SKM-1 (cell line): ENCODE data around the gene FAM20C.

Source experiments
- DNase-seq: peaks from one replicate; lab custom pipeline; 2025; ENCODE audit not compliant: unreplicated experiment; lab: John Stamatoyannopoulos, UW

FAM20C gene

DNA sequence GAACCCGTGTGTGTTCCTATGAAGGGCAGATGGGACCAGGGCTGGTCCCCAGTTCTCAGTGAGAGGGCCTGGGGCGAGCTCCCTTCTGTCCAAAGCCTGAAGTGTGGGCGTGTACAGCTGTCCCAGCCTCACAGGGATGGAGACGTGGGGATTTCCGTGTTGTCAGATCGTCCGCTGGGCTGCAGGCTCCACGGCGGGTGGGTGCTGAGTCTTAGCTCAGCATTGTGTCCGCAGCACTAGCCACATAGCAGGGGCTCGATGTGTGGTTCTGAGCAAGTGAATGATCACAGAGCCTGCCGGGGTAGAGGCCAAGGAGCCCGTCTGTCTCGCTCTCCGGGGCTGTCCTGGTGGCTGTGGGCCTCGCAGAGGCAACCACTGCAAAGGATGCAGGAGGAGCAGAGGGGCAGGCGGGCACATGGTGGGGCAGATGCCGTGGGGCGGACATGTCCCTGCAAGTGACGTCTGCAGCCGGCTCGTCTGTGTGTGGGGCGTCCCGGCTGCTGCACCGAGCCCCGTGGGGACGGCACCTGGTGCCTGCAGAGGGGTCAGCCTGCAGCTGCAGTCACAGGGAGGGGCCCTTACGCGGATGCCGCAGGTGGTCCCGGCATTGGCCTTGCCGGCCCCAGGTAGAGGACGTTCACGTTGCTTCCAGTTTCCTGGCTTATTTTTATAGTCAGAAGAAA is 30.9 kb downstream of the FAM20C start:
- no peak for DNase-seq

GRCh38 chr7:223861-224260 is 31.5 kb downstream of the FAM20C start:
- no peak for DNase-seq

DNA sequence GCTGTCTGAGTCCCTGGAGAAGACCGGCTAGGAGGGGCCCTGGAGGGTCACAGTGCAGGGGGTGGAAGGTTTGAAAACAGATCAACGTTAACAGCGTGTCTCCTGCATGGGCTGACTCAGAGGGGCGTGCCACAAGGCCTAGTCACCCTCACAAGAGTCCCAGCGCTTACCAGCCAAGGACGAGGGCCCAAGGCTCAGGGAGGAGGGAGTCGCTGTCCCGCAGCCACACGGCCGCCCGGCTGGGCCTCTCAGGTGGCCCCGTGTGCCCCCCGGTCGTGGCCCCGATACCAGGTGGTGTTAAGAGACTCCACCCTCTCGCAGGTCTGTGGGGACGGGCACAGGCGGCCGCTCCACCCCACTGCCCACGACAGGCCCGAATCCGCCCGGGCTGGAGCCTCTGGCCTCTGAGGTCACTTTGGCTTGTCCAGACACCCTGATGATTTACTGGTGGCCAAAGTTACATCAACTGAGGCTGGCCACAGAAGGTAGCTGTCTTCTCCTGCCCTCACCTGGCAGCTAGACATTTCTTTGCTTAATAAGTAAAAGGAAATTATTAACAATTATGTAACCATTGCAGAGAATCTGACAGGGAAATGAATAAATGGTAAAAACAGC is 34.0 kb downstream of the FAM20C start:
- DNase-seq: no peak

GRCh38 chr7:227926-228325 is 35.6 kb downstream of the FAM20C start:
- DNase-seq: no peak

DNA sequence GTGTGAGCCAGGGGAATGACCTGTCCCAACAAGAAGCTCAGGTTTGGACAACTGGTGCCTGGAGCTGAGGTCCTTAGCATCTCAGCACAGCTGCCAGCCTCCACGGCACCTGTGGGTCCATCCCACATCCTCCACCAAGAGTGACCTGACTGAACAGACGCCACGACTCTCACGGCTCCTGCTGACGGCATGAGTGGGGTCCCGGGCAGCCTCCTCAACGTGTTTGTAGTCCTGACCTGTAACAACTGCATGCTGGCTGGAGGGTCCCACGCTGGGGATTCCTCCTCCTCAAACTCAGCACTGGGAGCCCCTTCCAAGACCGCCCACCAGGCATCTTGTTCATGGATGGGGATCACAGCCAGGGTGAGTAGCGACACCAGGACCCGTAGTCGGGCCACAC is 36.2 kb downstream of the FAM20C start:
- no peak for DNase-seq

DNA sequence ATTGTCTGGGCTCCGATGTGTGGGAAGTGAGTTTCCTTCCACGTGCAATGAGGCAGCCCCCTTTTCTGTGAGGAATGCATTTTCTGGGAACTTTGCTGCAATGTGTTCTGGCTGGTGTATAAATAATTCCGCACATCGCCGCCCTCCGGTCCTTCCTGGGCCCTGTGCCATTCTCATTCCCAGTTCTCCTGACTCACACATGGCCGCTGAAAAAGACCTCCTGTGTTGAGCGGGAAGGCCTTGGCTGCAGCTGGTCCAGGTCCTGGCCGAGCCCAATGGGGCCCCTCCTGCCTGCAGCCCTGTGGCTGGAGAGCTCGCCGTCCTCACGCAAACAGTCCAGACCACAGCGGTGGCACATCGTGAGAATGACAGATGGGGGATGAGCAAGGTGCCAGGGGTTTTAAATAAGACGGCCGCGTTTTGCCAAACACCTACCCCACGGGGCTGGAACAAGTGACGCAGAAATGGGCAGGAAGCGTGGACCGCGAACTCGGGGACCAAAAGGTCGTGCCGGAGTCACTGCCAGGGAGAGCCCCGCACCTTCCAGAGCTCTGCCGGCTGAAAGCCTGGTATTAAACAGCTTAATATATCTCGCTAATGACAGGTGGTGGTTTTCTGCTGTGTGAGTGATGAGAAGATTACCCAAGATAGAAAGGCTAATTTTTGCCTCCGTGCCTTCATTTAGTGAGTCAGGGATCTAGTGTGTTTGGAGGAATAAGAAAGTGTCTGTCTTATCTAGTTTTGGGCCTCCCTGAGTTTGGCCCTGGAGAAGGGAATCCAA is 37.0 kb downstream of the FAM20C start:
- DNase-seq: no peak

GRCh38 chr7:230274-230673 is 37.9 kb downstream of the FAM20C start:
- DNase-seq: no peak

- no peak for DNase-seq
Measured at GRCh38 chr7:231030-231857, 38.9 kb downstream of the FAM20C start.

DNA sequence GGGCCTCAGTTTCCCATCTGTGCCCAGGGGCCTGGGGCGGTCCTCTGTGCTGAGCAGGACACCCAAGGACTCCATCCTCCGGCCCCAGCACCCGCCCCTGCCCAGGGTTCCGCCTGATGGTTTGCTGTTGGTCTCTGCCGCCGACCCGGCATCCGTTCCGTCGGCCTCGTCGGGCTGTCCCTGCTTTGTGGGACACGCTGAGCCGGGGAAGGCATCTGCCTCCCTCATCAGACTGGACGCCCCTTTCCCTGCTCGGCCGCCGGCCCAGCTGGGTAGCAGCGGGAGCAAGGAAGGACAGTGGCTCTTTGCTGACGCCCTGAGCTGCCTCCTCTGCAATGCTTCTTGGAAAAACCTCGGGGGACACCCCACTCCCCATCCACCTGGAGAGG is 39.5 kb downstream of the FAM20C start:
- DNase-seq: no peak

DNA sequence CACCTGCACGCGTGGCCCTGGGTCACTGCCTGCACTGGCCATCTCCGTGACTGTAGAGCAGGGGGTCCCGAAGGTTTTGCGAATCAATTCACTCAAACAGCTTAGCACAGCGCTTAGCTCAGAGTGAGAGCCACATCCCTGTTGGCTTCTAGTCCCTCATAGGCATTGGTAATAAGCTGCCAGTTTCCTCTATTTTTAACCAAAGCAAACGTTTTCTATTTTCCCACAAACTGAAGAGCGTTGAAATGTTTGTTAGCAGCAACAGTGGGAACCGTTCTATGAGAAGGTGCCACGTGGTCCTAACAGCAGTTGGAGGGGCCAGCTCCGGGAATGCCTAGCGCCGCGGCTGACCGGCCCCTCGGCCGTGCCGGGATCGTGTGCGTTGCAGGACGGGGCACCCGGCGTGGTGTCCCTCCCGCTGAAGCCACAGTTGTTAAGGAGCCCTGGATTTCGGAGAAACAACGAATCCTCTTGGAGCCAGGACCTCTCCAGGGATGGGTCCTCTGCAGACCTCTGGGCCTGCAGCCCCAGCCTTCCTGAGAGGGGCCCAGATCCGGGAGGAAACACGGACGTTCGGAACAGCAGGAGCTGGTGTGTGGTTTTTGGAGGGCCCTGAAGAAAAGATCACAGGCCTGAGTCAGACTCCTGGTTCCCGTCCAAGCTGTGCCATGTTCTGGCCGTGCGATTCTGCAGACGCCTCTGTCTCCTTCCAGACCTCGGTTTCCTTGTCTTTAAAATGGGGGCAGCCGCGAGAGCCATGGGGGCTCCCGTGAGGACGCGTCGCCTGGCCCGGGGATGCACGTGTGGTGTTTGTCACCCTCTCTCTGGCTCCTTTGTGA is 40.3 kb downstream of the FAM20C start:
- no peak for DNase-seq

DNA sequence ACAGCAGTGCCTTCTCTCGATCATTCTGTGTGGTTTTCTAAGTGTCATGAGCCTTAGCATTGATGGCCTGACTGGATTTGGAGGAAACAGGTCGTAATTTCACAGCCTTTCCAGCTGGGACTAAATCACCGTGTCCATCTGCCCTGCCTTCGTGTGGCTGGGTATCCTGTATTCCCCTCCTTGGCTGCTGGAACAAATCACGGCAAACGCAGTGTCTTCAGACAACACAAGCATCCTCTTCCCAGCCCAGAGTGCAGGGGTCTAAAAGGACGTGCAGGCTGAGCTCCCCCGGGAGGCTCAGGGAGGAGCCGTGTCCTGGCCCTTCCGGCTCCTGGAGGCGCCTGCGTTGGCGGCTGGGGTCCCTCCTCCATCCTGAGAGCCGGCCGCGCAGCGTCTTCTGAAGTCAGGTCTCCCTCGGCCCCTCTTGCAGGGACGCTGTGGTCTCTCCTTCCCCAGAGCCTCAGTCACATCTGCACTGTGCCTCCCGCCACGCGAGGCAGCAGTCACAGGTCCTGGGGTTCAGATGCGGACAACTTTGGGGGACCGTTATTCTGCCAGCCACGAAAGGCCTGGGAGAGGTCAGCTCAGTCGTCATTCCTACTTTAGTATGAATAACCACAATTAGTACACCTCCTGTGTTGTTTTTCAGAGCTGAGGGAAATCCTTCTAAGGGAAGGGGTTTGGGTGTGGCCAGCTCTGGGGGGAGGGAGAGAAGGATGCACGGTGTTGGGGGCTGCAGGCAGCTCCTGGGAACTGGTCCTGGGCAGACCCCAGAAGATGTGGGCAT is 41.1 kb downstream of the FAM20C start:
- no peak for DNase-seq

GRCh38 chr7:234051-234707 is 41.8 kb downstream of the FAM20C start:
- DNase-seq: no peak

DNA sequence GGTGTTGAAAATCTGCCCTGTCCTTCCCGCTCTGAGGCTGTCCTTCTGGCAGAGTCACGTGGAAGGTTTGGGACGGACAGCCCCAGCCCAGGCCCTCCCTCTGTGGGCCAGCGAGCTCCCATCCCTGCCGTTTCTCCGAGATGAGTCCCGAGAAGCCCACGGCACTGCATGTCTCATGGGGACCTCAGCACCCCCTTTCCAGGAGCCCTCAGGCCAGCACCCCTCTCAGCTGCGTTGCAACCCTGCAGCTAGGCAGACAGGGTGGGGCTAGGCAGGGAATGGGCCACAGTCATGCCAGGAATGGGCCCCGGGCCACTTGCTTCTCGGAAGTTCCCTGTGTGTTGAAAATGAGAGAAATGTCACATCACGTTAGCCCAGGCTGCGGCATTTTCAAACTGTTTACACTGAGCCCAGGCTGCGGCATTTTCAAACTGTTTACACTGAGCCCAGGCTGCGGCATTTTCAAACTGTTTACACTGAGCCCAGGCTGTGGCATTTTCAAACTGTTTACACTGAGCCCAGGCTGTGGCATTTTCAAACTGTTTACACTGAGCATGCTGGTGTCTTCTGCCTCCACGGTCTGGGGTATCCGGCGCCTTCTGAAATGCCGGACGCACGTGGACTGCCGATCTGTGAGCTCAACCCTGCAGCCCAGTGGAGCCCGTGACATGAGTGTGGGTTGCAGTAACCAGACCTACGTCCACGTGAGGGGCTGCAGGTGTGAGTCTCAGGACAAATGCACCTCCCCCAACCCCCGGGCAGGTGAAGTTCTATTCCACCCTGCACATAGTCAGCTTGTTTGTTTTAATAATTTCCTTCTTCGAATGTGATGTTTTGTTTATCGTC is 42.6 kb downstream of the FAM20C start:
- DNase-seq: no peak

DNA sequence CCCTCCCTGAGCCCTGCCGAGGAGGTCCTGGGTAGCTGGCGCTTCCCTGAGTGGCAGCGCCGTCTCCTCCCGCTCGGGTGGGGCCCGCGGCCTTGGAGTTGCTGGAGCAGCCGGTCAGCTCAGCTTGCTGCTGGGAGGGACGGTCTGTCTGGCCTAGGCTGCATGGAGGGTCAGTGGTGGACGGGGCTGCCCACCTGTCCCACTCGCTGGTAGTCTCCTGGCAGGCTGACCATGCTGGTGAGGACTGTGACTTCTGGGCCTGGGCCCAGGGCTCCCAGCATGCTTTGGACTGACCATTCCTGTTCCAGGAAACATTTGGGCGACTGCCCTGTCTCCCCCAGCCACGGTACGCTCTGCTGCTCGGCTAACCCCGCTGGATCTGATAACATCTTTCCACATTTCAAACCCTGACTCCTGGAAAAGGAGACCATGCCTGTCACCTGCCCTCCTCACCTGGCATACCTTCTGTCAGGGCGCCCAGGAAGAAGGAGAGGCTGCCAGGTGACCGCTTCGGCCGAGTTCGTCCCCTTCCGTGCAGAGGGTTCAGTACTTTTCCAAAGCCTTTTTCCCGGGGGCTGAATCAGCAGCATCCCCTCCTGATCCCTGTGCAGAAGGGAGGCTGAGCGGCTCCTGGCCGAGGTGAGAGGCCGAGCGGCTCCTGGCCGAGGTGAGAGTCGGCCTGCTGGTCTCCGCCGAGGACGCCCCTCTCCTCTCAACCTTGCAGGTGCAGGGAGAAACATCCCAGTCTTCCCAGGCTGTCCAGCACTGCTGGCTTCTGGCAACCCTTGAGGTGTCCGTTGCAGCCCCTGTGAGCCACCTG is 43.4 kb downstream of the FAM20C start:
- DNase-seq: no peak

DNA sequence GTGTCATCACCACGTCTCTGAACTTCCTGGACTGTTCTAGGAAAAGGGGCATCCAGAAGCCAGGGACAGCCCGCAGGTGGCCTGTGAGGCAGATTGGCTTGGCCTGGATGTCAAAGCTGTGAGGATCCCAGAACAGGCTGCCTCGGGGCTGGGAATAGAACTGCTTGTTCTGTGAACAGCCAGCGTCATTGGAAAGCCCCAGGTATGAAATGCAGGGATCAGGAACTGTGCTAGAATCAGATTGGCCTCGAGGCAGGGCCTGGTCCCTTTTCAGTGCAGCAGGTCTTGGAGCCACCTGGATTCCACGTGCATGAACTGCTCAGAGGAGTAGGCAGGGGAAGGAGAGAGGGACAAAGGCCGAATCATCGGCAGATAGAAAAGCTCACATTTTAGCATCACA is 44.6 kb downstream of the FAM20C start:
- no peak for DNase-seq

DNA sequence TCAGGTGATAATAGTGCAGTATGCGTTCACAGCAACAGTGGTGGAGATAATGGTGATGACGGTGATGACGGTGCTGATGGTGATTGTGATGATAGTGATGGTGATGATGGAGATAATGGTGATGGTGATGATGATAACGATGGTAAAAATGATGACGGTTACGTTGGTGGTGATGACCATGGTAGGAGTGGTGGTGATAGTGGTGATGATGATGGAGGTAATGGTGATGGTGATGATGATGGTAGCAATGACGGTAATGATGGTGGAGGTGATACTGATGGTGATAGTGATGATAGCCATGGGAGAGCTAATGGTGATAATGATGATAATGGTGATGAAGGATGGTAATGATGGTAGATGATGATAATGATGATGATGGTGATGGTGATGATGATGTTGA is 45.0 kb downstream of the FAM20C start:
- no peak for DNase-seq

- no peak for DNase-seq
Measured at GRCh38 chr7:240146-240676, 47.8 kb downstream of the FAM20C start.
